Muscle layer of colon (tissue), 2 donors: ENCODE measurements around the gene ETV6.

Source experiments
- H3K27ac ChIP-seq: one replicate; pipeline ENCODE4 v1.7.0; 2013; ENCODE audit warnings: low read depth, mild to moderate bottlenecking, low read length, moderate library complexity
- H3K27me3 ChIP-seq, 2 donors: one replicate each; pipeline ENCODE4 v1.7.0; 2013; ENCODE audit warnings: low read length in 2 of 2, mild to moderate bottlenecking in 2 of 2; ENCODE audit not compliant: insufficient read depth in 2 of 2, control insufficient read depth in 1 of 2
- H3K36me3 ChIP-seq: one replicate; pipeline ENCODE4 v1.7.0; 2013; ENCODE audit warnings: mild to moderate bottlenecking, low read length; ENCODE audit not compliant: insufficient read depth
- H3K4me1 ChIP-seq: one replicate; pipeline ENCODE4 v1.7.0; 2013; ENCODE audit warnings: mild to moderate bottlenecking, low read length; ENCODE audit not compliant: insufficient read depth
- H3K4me3 ChIP-seq, 2 donors: one replicate each; pipeline ENCODE4 v1.7.0; 2013; ENCODE audit warnings: low read length in 2 of 2, low read depth in 1 of 2, mild to moderate bottlenecking in 1 of 2, moderate library complexity in 1 of 2
- H3K9ac ChIP-seq: one replicate; pipeline ENCODE4 v1.7.0; 2013; ENCODE audit warnings: low read length
- H3K9me3 ChIP-seq: one replicate; pipeline ENCODE4 v1.7.0; 2013; ENCODE audit warnings: mild to moderate bottlenecking, low read length
- donor health status: abdominal sarcoma.
- donor health status: Adenocarcinoma of cecum.

The ETV6 gene

GRCh38 chr12:11943919-11944700, 294.6 kb downstream of the ETV6 start:
- no peak overlapping the region for H3K4me3 ChIP-seq
- no peaks in the 10 kb centered on the region for H3K27me3 ChIP-seq
- H3K9ac ChIP-seq, result no peak overlapping the region
- H3K4me1 ChIP-seq, result no peaks in the 10 kb centered on the region
- H3K36me3 ChIP-seq, result no peaks in the 10 kb centered on the region
- no peak overlapping the region for H3K27ac ChIP-seq
- H3K9me3 ChIP-seq, result no peaks in the 10 kb centered on the region
